Measurements from ENCODE around the gene PDE4B.

DNA sequence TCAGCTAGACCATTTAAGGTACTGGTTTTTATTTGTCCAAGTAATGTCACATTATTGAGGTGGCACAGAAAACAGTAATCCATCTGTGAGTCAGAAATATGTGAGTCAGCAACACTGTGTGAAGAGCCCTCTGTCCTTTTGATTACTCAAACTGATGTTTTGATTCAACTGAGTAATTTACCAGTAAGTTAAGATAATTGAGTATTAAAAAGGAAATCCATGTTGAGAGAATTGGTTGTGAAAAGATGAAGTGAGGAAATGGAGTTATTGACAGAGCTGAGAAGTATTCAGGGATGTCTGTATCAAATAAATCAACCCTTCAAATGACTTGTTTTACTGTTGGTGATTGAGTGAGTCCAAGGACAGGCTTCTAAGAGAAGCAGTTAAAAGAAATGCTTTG, 438.5 kb downstream of the PDE4B start:
- no peak for TF ChIP-seq KAT7 (CRISPR knock-in tag; IDR thresholded peaks at IDR 0.05; ENCODE audit: borderline replicate concordance)
- no peak for TF ChIP-seq PHF5A (CRISPR knock-in tag; IDR thresholded peaks at IDR 0.05; ENCODE audit: low read depth, unreplicated experiment)
- no peak for TF ChIP-seq POLR2A (IDR thresholded peaks at IDR 0.05; ENCODE audit: insufficient read depth in 1 of 2, low read depth in 2 of 2, low read length in 2 of 2)
- TF ChIP-seq, protein P1, sequence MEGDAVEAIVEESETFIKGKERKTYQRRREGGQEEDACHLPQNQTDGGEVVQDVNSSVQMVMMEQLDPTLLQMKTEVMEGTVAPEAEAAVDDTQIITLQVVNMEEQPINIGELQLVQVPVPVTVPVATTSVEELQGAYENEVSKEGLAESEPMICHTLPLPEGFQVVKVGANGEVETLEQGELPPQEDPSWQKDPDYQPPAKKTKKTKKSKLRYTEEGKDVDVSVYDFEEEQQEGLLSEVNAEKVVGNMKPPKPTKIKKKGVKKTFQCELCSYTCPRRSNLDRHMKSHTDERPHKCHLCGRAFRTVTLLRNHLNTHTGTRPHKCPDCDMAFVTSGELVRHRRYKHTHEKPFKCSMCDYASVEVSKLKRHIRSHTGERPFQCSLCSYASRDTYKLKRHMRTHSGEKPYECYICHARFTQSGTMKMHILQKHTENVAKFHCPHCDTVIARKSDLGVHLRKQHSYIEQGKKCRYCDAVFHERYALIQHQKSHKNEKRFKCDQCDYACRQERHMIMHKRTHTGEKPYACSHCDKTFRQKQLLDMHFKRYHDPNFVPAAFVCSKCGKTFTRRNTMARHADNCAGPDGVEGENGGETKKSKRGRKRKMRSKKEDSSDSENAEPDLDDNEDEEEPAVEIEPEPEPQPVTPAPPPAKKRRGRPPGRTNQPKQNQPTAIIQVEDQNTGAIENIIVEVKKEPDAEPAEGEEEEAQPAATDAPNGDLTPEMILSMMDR (CRISPR knock-in tag; IDR thresholded peaks at IDR 0.05), result no peak
- TF ChIP-seq ZNF17 (CRISPR knock-in tag; IDR thresholded peaks at IDR 0.05), result no peak
- TF ChIP-seq, protein P2, sequence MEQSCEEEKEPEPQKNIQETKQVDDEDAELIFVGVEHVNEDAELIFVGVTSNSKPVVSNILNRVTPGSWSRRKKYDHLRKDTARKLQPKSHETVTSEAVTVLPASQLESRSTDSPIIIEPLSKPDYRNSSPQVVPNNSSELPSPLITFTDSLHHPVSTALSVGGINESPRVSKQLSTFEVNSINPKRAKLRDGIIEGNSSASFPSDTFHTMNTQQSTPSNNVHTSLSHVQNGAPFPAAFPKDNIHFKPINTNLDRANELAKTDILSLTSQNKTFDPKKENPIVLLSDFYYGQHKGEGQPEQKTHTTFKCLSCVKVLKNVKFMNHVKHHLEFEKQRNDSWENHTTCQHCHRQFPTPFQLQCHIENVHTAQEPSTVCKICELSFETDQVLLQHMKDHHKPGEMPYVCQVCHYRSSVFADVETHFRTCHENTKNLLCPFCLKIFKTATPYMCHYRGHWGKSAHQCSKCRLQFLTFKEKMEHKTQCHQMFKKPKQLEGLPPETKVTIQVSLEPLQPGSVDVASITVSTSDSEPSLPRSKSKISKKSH (CRISPR knock-in tag; IDR thresholded peaks at IDR 0.05; ENCODE audit: borderline replicate concordance), result no peak
- no peak for TF ChIP-seq RORA (CRISPR knock-in tag; IDR thresholded peaks at IDR 0.05)
- TF ChIP-seq, protein P3, sequence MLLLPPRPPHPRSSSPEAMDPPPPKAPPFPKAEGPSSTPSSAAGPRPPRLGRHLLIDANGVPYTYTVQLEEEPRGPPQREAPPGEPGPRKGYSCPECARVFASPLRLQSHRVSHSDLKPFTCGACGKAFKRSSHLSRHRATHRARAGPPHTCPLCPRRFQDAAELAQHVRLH (CRISPR knock-in tag; IDR thresholded peaks at IDR 0.05; ENCODE audit: borderline replicate concordance, low read depth), result no peak
- TF ChIP-seq ISL2 (CRISPR knock-in tag; IDR thresholded peaks at IDR 0.05), result no peak
- TF ChIP-seq, protein P4, sequence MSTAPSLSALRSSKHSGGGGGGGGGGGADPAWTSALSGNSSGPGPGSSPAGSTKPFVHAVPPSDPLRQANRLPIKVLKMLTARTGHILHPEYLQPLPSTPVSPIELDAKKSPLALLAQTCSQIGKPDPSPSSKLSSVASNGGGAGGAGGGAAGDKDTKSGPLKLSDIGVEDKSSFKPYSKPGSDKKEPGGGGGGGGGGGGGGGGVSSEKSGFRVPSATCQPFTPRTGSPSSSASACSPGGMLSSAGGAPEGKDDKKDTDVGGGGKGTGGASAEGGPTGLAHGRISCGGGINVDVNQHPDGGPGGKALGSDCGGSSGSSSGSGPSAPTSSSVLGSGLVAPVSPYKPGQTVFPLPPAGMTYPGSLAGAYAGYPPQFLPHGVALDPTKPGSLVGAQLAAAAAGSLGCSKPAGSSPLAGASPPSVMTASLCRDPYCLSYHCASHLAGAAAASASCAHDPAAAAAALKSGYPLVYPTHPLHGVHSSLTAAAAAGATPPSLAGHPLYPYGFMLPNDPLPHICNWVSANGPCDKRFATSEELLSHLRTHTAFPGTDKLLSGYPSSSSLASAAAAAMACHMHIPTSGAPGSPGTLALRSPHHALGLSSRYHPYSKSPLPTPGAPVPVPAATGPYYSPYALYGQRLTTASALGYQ (CRISPR knock-in tag; IDR thresholded peaks at IDR 0.05), result no peak
- TF ChIP-seq ZNF747 (CRISPR knock-in tag; IDR thresholded peaks at IDR 0.05; ENCODE audit: borderline replicate concordance), result no peak
- TF ChIP-seq RFX5 (IDR thresholded peaks at IDR 0.05; ENCODE audit: low read depth, low read length), result no peak
- TF ChIP-seq PHB2 (IDR thresholded peaks at IDR 0.05; ENCODE audit: partially characterized antibody), result no peak

Measured in HepG2 (cell line).